Amygdala (tissue), 56 donors: Measurements from ENCODE around the gene MTSS2.

Experiments used
- DNase-seq, 56 donors: peaks; one replicate each; lab custom pipeline; 2025; lab: John Stamatoyannopoulos, UW

MTSS2 gene

GRCh38 chr16:70642633-70643032, 43.2 kb downstream of the MTSS2 start:
- DNase-seq = no peak

DNA sequence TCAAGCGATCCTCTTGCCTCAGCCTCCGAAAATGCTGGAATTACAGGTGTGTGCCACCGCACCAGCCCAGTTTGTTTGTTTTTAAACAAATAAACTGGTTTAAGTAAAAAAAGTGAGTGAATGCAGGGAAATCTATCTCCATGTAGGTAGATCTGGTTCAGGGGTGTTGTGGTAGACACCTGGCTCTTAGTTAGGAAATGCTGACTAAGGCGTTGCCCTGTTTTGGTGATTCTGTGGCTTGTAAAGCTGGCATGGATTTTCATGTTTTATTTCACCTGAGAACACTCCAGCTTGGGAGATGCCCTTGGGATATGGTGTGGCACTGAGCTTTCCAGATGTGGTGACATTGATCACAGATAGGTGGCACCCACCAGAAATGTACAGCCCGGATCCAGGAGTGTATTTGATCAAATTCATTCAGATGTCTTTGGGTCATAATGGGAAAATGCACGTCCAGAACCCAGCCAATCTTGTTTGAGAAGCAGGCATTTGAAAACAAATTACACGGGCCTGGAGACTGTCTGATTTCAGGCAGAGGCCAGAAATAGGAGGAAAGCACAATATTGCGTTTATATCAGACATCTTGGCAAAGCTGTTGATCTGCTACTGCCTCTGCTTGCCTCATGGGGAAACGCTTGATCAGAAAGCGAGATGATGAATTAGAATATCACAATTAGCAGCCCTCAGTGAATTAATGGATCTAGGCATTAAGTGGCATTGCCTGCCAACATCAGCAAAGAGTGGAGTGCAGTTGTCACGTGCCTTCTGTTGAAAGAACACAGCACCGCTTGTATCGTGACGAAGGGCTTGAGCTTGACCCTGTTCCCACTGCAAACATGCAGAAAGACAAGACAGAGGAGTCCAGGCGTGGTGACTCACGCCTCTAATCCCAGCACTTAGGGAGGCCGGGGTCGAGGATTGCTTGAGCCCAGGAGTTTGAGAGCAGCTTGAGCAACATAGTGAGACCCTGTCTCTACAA, 46.8 kb downstream of the MTSS2 start:
- DNase-seq = peak in 3 of 56 donors; percentile 8 to 31 (median 28)
